MM.1S (cell line): ENCODE measurements around the gene EPN3.

Experiments used
- DNase-seq: peaks from one replicate; pipeline ENCODE4 v3.0.0-alpha.2; 2015
- H2AFZ ChIP-seq: fragments of 300-600 bp; sonication (generic); 2 replicates; pipeline ENCODE4 v1.6.0; 2016; ENCODE audit warnings: antibody characterized with exemption, low read length
- H3F3A ChIP-seq: fragments of 300-600 bp; sonication (generic); 2 replicates; pipeline ENCODE4 v1.6.1; 2016; ENCODE audit warnings: mild to moderate bottlenecking, antibody characterized with exemption, low read length, moderate library complexity, mixed read lengths; ENCODE audit not compliant: insufficient read depth
- H3K27ac ChIP-seq: fragments of 300-600 bp; sonication (generic); 2 replicates; pipeline ENCODE4 v1.5.1; 2016; ENCODE audit warnings: mild to moderate bottlenecking, low read length
- H3K27me3 ChIP-seq: fragments of 300-600 bp; sonication (generic); replicated peaks from 2 replicates; pipeline ENCODE4 v1.6.0; 2016; ENCODE audit warnings: low read length; ENCODE audit not compliant: insufficient read depth
- H3K36me3 ChIP-seq: fragments of 300-600 bp; sonication (generic); replicated peaks from 2 replicates; pipeline ENCODE4 v1.6.1; 2016; ENCODE audit warnings: mild to moderate bottlenecking, low read length, mixed read lengths; ENCODE audit not compliant: insufficient read depth
- H3K4me1 ChIP-seq: fragments of 300-600 bp; sonication (generic); 2 replicates; pipeline ENCODE4 v1.6.1; 2016; ENCODE audit warnings: low read length, mixed read lengths
- H3K4me2 ChIP-seq: fragments of 300-600 bp; sonication (generic); 2 replicates; pipeline ENCODE4 v1.6.0; 2016; ENCODE audit warnings: low read depth, low read length
- H3K4me3 ChIP-seq: fragments of 300-600 bp; sonication (generic); 2 replicates; pipeline ENCODE4 v1.5.1; 2016; ENCODE audit warnings: low read length, mixed read lengths
- H3K79me2 ChIP-seq: fragments of 300-600 bp; sonication (generic); 2 replicates; pipeline ENCODE4 v1.6.1; 2016; ENCODE audit warnings: mixed run types, low read length, mixed read lengths
- H3K9ac ChIP-seq: fragments of 300-600 bp; sonication (generic); 2 replicates; pipeline ENCODE4 v1.6.1; 2016; ENCODE audit warnings: low read length, mixed read lengths
- H3K9me2 ChIP-seq: fragments of 300-600 bp; sonication (generic); replicated peaks from 2 replicates; pipeline ENCODE4 v1.6.1; 2016; ENCODE audit warnings: mild to moderate bottlenecking, low read length, mixed read lengths; ENCODE audit not compliant: insufficient read depth
- H3K9me3 ChIP-seq: fragments of 300-600 bp; sonication (generic); replicated peaks from 2 replicates; pipeline ENCODE4 v1.6.1; 2016; ENCODE audit warnings: mild to moderate bottlenecking, low read length, mixed read lengths; ENCODE audit not compliant: insufficient read depth
- H4K20me1 ChIP-seq: fragments of 300-600 bp; sonication (generic); 2 replicates; pipeline ENCODE4 v1.6.1; 2016; ENCODE audit warnings: mild to moderate bottlenecking, low read length, moderate library complexity, mixed read lengths; ENCODE audit not compliant: insufficient read depth
- CTCF ChIP-seq: fragments of 300-600 bp; sonication (generic); IDR thresholded peaks from 2 replicates; pipeline ENCODE4 v1.5.1; 2016; ENCODE audit warnings: antibody characterized with exemption, low read length, mixed read lengths
- EZH2 ChIP-seq: fragments of 300-600 bp; sonication (generic); optimal IDR thresholded peaks from 2 replicates; pipeline ENCODE3; 2017; ENCODE audit warnings: low read depth, mild to moderate bottlenecking, antibody characterized with exemption, low read length, mixed read lengths
- EZH2phosphoT487 ChIP-seq: fragments of 300-600 bp; sonication (generic); IDR thresholded peaks from 2 replicates; pipeline ENCODE4 v1.6.1; 2018; ENCODE audit warnings: antibody characterized with exemption, low read length

EPN3 gene

GRCh38 chr17:50565402-50566350 is 33.1 kb downstream of the EPN3 start:
- no peak overlapping the region for H3K4me3 ChIP-seq
- H3K36me3 ChIP-seq: no peaks in the 10 kb centered on the region
- no peaks in the 10 kb centered on the region for H3K9me3 ChIP-seq
- H3K79me2 ChIP-seq: no peaks in the 10 kb centered on the region
- H4K20me1 ChIP-seq: no peaks in the 10 kb centered on the region
- peaks cover 90% of the 10 kb centered on the region for H3K27me3 ChIP-seq
- TF ChIP-seq EZH2phosphoT487 (no peak), EZH2 (no peak), CTCF (no peak)
- no peak overlapping the region for H3K4me2 ChIP-seq
- no peaks in the 10 kb centered on the region for H3F3A ChIP-seq
- H3K27ac ChIP-seq: no peak overlapping the region
- H3K9ac ChIP-seq: no peak overlapping the region
- H3K4me1 ChIP-seq: no peaks in the 10 kb centered on the region
- H2AFZ ChIP-seq: no peak overlapping the region
- no peak for DNase-seq
- no peaks in the 10 kb centered on the region for H3K9me2 ChIP-seq

- no peaks in the 10 kb centered on the region for H3F3A ChIP-seq
- no peaks in the 10 kb centered on the region for H3K36me3 ChIP-seq
- H3K9ac ChIP-seq: no peak overlapping the region
- no peaks in the 10 kb centered on the region for H3K79me2 ChIP-seq
- H3K27ac ChIP-seq: no peak overlapping the region
- no peak overlapping the region for H3K4me3 ChIP-seq
- H3K9me3 ChIP-seq: no peaks in the 10 kb centered on the region
- no peaks in the 10 kb centered on the region for H3K9me2 ChIP-seq
- DNase-seq: no peak
- no peak overlapping the region for H3K4me2 ChIP-seq
- no peaks in the 10 kb centered on the region for H4K20me1 ChIP-seq
- H2AFZ ChIP-seq: no peak overlapping the region
- no peaks in the 10 kb centered on the region for H3K4me1 ChIP-seq
- H3K27me3 ChIP-seq: peaks cover 94% of the 10 kb centered on the region
- no peak for TF ChIP-seq CTCF
- no peak for TF ChIP-seq EZH2phosphoT487
- no peak for TF ChIP-seq EZH2
These were observed 34.4 kb downstream of the EPN3 start for GRCh38 chr17:50566886-50567285.

DNA sequence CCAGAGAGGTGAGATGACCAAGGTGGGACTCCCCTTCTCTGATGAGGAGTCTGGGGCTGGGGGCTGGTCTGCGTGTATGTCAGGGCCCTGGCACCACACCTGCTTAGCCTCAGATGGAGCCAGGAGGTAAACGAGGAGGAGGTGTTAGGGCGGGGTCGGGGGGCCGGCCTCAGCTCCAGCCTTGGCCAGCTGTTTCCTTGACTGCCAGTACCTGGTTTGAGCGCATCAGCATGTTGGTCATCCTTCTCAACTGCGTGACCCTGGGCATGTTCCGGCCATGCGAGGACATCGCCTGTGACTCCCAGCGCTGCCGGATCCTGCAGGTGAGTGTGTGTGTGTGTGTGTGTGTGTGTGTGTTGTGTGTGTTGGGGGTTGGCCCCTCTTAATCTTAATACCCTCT is 36.1 kb downstream of the EPN3 start:
- no peak for TF ChIP-seq EZH2phosphoT487
- TF ChIP-seq EZH2: no peak
- TF ChIP-seq CTCF: no peak
- DNase-seq: no peak
- peaks cover 95% of the 10 kb centered on the region for H3K27me3 ChIP-seq
- no peaks in the 10 kb centered on the region for H3K9me3 ChIP-seq
- no peak overlapping the region for H3K4me3 ChIP-seq
- H3K9me2 ChIP-seq: no peaks in the 10 kb centered on the region
- H4K20me1 ChIP-seq: no peaks in the 10 kb centered on the region
- H3K27ac ChIP-seq: no peak overlapping the region
- no peaks in the 10 kb centered on the region for H3K79me2 ChIP-seq
- H3F3A ChIP-seq: no peaks in the 10 kb centered on the region
- H3K9ac ChIP-seq: no peak overlapping the region
- H2AFZ ChIP-seq: no peak overlapping the region
- no peaks in the 10 kb centered on the region for H3K4me1 ChIP-seq
- H3K36me3 ChIP-seq: no peaks in the 10 kb centered on the region
- H3K4me2 ChIP-seq: no peak overlapping the region
